Left ventricle myocardium inferior (tissue), 1 donor: ENCODE results near the gene COL15A1. TPM values are rescaled to one million over a fixed set of nuclear protein-coding genes. Genes with fewer than 3 reads are reported as not detected.

Experiments
- DNase-seq: peaks from one replicate; pipeline ENCODE4 v3.0.0-alpha.2; 2020
- H3K27ac ChIP-seq: fragments of 200-600 bp; replicated peaks from 2 replicates; pipeline ENCODE4 v1.8.0; 2021
- H3K27me3 ChIP-seq: fragments of 200-600 bp; 2 replicates; pipeline ENCODE4 v1.8.0; 2021; ENCODE audit warnings: low read depth
- H3K36me3 ChIP-seq: fragments of 200-600 bp; 2 replicates; pipeline ENCODE4 v1.8.0; 2021
- H3K4me1 ChIP-seq: fragments of 200-600 bp; 2 replicates; pipeline ENCODE4 v1.8.0; 2021
- H3K4me3 ChIP-seq: fragments of 200-600 bp; 2 replicates; pipeline ENCODE4 v1.8.0; 2021; ENCODE audit warnings: mild to moderate bottlenecking, moderate library complexity
- H3K9me3 ChIP-seq: fragments of 200-600 bp; replicated peaks from 2 replicates; pipeline ENCODE4 v1.8.0; 2021
- CTCF ChIP-seq: fragments of 200-600 bp; IDR thresholded peaks from 2 replicates; pipeline ENCODE4 v1.8.0; 2021; ENCODE audit warnings: antibody characterized with exemption, mild to moderate bottlenecking, borderline replicate concordance
- intact Hi-C: fragments of 100-400 bp; cut with micrococcal nuclease; formaldehyde crosslinking; loops from one replicate; pipeline ENCODE4 v1.11.0; 2022
- total RNA-seq: library from RNA; stranded (reverse); fragmentation: NEBNext Ultra II Directional; extraction: Animal tissue kit (Norgen Biotek cat#: 25700); gene quantifications from one replicate; pipeline ENCODE4 v1.2.1, GENCODE V29; 2021
- donor health status: DM: no; HTN: yes; CAD: no; lungs with severe emphysema.

The COL15A1 gene
- total RNA-seq, 1 donor from 2014 or later = 45.4 TPM

DNA sequence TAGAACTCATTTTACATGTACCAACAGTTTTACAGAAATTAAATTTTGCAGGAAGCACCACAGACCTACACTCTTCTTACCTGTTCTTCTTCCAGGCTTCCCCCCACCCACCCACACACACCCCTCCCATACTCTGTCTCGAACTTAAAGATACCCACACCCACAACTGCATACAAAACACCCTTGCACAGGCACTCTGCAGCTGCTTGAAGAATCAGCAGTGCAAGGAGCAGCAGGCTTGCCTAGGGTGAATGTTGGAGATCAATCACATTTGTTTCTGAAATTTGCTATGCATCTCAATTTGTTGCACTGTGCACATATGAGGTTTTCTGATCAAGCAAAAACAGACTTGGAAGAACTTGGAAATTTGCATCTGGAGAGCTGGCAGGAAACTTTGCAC is 83.7 kb downstream of the COL15A1 start:
- no peak overlapping the region for H3K4me3 ChIP-seq
- H3K27me3 ChIP-seq = no peaks in the 10 kb centered on the region
- peaks cover 12% of the 10 kb centered on the region for H3K4me1 ChIP-seq
- H3K9me3 ChIP-seq = no peaks in the 10 kb centered on the region
- TF ChIP-seq CTCF = no peak
- H3K36me3 ChIP-seq = peaks cover 30% of the 10 kb centered on the region
- DNase-seq = no peak
- H3K27ac ChIP-seq = no peak overlapping the region
- intact Hi-C loops = no loop called here

DNA sequence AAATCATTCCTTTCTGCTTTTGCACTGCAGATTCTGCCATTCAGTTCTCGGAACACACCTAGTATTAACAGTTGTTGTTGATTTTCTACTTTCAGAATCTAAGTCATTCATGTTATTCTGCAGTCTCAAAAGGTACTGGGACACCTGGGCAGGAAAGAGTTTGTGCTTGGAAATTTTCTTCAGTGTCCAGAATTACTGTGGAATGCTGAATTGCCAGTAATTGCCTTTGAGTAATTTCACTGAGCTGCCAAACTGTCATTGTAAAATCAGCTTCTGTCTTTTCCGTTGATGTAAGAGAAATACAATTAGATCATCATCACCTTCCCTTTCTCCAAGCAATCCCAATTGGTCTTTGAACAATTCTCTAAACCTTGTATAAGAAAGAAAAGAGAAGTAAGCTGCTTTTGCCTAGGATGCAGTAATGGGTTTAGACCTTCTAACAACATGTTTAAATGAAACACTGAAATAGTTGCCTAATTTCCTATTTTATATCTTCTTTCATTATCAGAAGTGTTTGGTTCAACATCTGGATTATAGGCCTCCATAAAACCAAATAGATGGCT is 85.5 kb downstream of the COL15A1 start:
- Histone ChIP-seq H3K4me1 (no peaks in the 10 kb centered on the region), H3K4me3 (no peak overlapping the region), H3K27ac (no peak overlapping the region), H3K27me3 (no peaks in the 10 kb centered on the region), H3K9me3 (no peaks in the 10 kb centered on the region), H3K36me3 (peaks cover 26% of the 10 kb centered on the region)
- no peak for DNase-seq
- intact Hi-C loops = no loop called here
- no peak for TF ChIP-seq CTCF

DNA sequence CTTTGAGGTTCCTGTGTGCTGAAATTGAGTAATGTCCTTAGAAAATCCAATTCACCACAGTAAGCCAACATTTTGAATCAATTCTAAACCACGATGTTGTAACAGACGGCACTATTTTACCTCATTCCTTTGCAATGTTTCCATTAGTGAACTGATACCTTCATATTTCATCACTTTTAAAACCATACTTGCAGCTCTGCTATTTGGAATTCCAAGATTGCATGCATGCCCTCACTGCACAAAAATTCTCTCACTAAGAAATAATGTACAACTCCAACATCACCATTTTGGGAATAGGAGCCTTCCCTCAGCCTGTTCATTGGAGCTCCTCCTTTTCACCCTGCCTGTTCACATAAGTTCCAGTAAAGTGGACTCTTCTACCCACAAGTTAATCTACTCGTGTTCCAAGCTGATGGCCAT is 86.4 kb downstream of the COL15A1 start:
- Histone ChIP-seq H3K4me1 (no peaks in the 10 kb centered on the region), H3K36me3 (peaks cover 23% of the 10 kb centered on the region), H3K9me3 (no peaks in the 10 kb centered on the region), H3K4me3 (no peak overlapping the region), H3K27ac (no peak overlapping the region), H3K27me3 (no peaks in the 10 kb centered on the region)
- intact Hi-C loops = no loop called here
- no peak for TF ChIP-seq CTCF
- DNase-seq = no peak

GRCh38 chr9:99030610-99031109 is 87.0 kb downstream of the COL15A1 start:
- intact Hi-C loops = no loop called here

DNA sequence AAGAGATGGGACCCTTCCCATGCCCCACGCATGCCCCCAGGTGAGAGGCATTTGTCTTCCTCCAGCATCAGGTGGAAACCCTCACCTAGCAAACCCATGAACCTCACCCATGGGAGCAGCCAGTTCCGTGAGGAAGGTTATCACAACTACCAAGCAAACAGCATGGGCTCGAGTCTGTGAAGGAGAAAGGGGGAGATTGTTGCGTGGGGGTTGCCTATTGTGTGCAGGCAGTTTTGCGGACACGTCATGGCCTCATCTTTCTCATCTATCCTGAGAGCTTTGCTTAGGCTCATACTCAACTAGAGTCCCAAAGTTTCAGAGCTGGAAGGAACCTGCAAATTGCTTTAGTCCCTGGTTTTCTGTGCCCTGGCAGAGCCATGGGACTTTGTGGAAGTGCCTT is 87.6 kb downstream of the COL15A1 start:
- no peaks in the 10 kb centered on the region for H3K4me1 ChIP-seq
- peaks cover 21% of the 10 kb centered on the region for H3K36me3 ChIP-seq
- intact Hi-C loops = no loop called here
- no peaks in the 10 kb centered on the region for H3K9me3 ChIP-seq
- DNase-seq = no peak
- no peak overlapping the region for H3K4me3 ChIP-seq
- no peak for TF ChIP-seq CTCF
- no peak overlapping the region for H3K27ac ChIP-seq
- H3K27me3 ChIP-seq = no peaks in the 10 kb centered on the region

More at GRCh38 chr9:99030610-99031109, 87.0 kb downstream of the COL15A1 start:
- H3K4me1 ChIP-seq = no peaks in the 10 kb centered on the region
- H3K9me3 ChIP-seq = no peaks in the 10 kb centered on the region
- no peak for DNase-seq
- no peak overlapping the region for H3K4me3 ChIP-seq
- no peak for TF ChIP-seq CTCF
- H3K27me3 ChIP-seq = no peaks in the 10 kb centered on the region
- no peak overlapping the region for H3K27ac ChIP-seq
- H3K36me3 ChIP-seq = peaks cover 21% of the 10 kb centered on the region
